ENCODE results near the gene PHC3.
"Not testable (repeated sequence)": the region's sequence is repeated elsewhere in the genome, so short reads cannot be mapped to it uniquely, and the experiment has no call there.

The PHC3 gene

DNA sequence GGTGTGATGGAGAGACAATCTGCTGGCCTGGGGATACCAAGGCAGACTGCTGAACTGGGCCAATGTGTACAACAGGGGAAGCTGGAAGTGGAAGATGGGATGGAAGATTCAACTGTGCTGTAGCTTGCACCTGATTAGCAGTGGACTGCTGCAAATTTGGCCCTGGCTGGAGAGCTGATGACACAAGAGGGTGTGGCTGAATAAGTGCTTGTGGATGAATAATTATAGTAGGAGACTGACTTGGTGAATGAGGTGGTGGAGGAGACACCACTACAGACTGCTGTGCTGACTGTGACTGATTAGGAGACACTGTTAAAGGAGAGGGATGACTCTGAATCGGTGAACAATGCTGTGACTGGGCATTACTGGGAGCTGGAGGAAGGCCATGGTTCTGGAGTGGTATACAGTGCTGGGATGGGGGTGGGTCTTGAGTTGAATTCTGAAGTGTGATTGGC is 52.5 kb downstream of the PHC3 start:
- no peak for DNase-seq (ENCODE audit: low read depth)

DNA sequence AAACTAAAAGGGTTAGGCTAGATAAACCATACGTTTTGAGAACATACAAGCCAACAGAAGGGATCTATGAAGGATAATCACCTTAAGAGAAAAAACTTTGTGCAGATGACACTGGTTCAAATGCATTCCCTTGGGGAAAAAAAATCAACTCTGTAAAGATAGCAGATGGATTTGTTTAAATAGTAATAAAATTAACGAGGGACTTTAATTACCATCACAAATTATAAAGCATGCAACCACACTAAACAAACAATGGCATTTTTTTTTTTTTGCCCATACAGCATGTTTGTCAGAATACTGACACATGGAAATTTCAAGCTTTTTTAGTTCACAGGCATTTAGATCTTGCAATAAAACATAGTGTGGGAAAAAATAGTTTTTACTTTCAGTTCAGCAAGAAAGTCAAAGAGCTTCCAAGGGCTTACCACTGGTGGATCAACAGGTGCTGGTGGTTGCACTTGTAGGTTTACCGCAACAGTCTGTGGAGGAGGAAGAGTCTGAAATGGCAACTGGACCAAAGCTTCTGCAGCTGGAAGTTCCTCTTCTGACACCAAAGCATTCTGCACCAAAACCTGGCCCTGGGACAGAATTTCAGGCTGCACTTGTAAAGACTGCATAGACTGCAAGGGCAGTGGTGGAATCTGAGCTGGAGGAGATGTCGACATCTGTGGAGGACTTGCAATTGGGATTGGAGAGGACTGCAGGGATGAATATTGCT is 53.1 kb downstream of the PHC3 start:
- DNase-seq (ENCODE audit: low read depth), result no peak

DNA sequence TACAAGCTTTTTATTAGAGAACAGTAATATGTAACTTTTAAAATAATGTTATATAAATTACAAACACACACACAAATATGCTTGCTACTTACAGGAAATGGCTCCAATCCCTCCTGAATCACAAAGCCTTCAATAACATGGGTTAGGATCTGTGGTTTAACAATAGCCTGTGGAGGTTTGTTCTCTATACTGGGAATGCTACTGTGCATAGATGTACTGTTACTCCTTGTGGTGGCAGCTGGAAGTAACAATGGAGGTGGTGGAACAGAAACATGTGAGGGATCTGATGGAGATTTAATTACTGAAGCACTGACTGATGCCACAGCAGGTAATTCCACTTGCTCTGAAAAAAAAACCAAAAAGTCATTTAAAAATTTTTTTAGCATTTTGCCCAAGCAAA is 64.4 kb downstream of the PHC3 start:
- DNase-seq (ENCODE audit: low read depth), result no peak

DNA sequence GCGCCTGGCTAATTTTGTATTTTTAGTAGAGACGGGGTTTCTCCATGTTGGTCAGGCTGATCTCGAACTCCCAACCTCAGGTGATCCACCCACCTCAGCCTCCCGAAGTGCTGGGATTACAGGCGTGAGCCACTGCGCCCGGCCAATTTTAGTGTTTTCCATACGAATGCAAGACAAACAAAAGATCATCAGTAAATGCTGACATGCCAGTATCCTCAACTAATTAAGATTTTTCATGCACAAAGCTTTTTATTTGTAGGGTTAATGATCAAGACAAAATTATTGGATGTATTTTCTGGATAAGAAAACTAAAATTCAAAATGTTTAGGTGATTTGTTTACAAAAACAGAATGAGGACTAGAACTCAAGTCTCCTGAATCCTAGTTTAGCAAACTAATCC is 67.4 kb downstream of the PHC3 start:
- not testable (repeated sequence) for DNase-seq (ENCODE audit: low read depth)

DNA sequence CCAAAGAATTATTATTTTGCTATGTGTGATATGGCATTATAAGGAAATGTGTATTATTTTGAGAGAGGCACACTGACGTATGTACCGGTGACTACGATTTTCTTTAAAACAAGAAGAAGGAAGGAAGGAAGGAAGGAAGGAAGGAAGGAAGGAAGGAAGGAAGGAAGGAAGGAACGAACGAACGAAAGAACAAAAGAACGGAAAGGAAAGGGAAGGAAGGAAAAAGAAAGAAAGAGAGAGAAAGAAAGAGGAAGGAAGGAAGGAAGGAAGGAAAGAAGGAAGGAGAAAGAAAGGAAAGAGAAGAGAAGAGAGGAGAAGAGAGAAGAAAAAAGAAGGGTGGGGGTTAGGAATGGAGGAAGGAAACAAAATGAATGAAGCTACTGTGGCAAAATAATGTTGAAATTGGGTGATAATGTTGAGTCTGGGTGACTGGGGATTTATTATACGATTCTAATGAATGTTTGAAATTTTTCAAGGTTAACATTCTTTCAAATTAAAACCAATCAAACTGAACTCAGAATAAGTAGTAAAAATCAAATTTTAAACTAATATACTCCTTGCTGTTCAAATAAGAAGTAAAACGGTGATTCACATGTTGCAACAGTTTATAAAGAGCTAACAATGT is 70.3 kb downstream of the PHC3 start:
- DNase-seq (ENCODE audit: low read depth), result no peak

DNA sequence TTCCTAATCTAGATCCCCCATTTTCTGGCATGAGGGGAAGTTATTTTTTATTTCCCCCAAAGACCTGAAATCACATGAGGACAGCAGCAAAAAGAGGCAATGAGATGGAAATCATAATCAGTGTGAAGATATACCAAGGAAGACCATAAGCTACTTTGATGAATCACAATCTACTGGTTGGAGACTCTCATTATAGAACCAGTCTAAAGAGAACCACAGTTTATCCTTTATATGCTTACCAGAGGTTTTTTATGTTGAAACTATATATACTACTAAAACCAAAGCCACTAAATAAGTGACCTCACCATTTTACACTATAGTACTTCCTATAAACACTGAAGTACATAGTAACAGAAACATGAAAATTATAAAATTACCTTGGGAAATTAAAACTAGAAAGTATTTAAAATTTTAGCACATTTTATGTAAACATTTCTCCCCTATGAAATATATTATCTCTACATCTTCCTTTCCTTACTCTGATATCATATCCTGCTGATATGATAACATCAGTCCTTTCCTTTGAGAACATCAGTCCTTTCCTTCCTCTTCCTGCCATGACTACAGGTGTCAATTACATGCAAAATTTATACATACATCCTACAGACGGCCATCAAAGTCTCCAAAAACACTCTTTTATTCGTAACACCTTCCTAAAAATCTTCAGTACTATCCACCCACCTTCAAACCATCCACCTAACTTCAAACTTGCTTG is 71.8 kb downstream of the PHC3 start:
- DNase-seq (ENCODE audit: low read depth), result no peak

DNA sequence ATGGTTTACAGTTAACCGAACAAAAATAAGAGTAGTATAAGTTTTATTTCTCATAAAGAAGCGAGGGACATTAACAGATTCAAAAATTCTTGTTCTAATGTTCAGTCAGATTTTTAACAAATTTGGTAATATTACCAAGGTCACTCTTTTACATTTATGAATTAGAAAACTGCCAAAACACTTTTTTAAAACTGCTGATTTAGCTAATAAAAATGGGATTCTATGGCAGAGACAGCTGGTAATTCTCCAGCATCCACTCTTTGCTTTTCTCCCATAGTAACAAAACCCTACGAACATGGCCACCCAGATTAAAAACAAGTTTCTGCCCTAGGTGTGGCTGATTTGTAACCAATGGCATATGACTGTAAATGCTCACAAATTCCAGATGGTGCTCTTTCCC is 72.6 kb downstream of the PHC3 start:
- DNase-seq (ENCODE audit: low read depth), result no peak

DNA sequence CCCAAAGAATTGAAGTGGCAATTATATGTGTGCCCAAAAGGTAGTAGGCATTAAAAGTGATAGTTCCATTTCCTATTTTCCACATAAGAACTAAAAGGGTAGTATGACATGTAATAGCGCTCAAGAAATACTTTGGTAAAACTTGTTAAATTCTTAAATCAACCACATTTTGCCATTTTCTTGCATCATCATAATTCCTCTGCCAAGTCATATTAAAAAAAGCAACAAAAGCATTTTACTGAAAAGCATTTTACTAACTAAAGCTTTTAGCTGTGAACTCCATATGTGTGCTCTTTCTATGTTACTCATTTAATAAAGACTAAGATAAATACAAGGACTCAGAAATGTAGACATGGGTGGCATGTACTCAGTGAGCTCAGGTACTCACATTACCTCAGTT is 73.6 kb downstream of the PHC3 start:
- DNase-seq (ENCODE audit: low read depth), result no peak

DNA sequence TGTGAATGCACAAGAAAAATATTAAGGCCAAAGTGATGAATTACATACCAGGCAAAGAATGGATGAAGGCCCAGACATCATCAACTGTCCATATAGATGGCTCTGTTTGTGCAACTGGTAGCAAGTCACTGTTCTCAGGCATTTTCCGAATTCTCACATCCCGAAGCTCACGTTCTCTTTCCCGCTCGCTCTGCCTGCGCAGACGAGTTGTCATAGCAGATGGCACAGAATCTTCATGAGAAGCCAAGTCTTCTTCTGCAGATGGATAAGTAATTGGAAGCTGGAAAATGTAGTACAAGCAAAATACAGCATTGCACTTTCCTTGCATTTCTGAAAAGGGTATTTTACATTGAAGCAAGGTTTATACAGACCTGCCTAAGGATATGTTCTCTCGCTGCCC is 79.1 kb downstream of the PHC3 start:
- no peak for DNase-seq (ENCODE audit: low read depth)

DNA sequence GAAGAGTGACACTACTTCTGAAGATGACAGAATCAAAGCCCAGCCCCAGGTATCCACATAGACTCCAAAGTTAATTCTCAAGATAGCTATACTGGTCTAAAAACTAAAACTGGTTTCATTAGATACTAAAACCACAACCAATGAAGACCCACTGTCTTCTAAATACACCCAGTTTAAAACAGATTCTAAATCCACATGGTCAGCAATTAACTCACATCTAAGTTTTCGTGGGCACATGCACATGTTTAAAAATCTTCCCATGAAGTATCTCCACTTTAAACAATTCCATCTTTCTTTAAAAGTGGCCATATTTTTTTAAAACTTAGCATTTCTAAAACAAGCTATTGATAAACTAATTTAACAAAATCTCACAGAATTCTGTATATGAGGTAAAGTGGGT is 80.6 kb downstream of the PHC3 start:
- no peak for DNase-seq (ENCODE audit: low read depth)

DNA sequence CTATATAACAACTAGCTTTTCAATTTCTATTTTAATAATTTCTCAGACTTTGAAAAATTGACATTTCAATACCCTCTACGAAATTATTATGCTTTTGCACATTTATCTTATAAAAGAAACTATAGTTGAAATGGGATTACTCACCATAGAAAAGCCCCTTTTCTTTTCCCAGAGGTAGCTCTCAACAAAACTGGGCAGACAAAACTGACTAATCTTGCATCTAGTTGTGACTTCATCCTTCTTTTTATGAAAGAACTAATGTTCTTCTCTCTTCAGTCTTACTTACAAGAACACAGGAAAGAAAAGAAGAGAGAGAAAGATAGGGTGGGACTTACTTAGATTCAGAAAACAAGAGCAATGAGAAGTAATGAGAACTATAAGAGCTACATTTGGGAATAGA is 82.8 kb downstream of the PHC3 start:
- DNase-seq (ENCODE audit: low read depth), result no peak

DNA sequence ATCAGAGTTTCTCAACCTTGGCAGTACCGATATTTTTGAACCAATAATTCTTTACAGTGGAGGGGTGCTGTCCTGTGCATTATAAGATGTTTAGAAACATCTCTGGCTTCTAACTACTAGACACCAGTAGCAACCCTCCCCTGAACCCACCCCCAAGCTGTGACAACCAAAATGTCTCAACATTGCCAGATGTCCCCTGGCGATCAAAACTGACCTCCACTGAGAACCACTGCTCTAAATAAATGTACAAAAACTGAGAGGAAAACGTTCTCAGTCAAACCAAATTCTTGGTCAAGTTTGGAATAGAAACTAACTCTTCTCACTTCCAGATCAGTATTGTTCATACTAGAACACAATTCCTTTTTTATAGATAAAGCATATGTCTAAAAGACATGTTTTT is 85.2 kb downstream of the PHC3 start:
- no peak for DNase-seq (ENCODE audit: low read depth)

DNA sequence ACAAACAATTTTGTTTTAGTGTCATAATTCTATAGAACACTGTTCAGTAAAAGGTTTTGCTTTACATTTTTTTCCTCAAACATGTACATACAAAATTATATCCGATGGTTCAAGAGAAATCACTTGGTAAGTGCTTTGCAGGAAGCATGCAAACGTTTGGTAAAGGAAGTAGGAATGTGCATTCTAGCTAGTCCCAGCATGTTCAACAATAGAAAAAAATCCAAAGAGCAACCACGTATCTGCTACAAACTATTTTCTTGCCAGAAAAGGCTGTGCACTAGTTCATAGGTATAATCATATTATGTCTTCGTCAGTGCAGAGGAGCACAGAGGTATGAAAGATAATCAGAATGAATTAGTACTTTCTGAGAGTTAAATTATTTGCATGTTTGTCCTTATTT is 85.8 kb downstream of the PHC3 start:
- no peak for DNase-seq (ENCODE audit: low read depth)

DNA sequence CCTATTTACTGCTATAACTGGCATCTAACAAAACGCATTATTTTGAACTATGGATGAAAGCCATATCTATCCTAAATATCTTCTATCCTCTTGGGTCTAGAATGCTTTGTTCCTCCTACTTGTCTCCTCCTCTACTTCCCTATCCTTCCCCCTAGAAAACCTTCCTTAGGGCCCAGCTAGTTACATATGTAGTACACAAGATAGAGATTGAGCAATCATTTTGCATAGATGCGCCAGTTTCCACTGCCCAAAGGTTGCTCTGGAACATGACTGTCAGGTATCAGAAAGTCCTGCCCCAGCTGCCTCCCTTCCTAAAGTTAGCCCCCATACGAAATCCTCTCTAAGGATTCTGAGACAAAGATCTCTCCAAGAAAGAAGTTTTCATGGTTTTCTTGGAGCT is 88.6 kb downstream of the PHC3 start:
- no peak for DNase-seq (ENCODE audit: low read depth)

DNA sequence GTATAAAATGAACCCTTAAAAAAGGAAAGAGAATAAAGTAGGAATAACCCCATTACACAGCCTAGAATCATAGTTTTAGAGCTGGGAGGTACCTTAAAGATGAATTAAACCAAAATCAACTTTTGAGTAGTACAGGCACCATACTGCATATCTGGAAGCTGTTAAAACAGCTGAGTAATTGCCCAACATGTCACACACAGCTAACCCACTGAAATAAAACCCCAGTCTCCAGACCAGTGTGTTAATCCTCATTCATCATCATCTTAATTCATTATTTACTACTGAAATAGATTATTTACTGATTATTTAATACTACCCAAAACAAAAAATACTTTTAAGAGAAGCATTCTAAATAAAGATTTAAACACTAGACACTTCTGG is 90.9 kb downstream of the PHC3 start:
- DNase-seq (ENCODE audit: low read depth), result no peak

DNA sequence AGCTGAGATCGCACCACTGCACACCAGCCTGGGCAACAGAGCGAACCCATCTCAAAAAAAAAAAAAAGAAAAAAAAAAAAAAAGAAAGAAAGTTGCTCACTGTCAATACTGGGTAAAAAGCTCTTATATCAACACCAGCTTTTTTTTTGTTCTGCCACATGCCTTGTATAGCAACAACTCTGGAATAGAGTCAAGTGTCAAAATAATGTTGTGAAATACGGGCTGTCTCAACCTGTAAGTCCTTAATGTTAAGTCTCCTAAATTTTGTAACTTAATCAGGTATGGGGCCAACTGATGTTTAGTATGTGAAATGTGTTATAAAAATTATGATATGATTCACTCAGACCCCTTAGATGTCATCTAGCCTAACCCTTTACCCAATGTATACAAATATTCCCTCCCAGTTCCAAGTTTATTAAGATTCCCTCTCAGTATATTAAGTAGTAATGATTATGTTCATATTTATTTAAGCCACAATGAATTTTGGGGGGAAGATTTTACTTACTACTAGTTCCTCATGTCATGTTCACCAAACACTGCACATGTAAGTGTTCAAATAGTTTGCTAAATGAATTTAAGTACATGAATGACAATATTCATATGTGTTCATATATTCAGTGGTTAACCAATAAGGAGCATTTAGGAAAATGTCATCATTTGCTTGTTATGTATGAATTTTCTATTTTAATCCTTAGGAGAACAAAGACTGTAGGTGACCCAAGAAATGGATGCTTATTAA is 91.5 kb downstream of the PHC3 start:
- no peak for DNase-seq (ENCODE audit: low read depth)

DNA sequence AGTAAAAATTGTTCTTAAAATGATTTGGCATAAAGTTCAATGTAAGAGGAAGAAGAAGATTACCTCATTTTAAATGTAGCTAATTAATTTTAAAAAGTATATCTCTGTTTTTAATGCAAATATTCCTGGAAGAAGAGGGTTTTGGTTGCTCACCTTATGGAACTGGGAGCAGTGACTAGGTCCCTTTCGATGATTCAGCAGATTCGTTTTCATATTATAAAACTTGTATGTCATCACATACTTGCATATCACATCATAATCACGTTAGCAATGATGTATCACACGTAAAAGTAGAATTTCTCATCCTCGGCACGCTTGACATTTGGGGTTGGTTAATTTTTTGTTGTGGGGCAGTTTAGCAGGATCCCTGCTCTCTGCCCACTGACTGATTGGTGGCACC is 96.1 kb downstream of the PHC3 start:
- no peak for DNase-seq (ENCODE audit: low read depth)

DNA sequence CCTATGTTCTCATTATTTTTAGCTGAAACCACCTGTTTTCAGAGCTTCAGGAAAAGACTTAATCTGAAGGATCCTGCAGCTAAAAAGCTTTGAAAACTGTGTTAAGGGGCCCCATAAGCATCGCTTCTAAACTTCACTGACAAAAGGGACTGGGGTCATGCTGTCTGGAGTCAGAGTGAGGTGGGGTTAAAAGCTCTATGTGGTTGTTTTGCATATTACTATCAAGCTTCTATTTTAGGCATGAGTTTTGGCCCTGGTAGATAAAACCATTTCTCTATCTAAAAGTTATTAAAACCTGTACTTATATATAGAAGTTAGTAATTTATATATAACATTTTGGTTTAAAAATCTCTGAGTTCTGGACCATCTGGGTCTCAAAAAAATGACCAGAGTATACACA is 98.2 kb downstream of the PHC3 start:
- DNase-seq (ENCODE audit: low read depth), result no peak

DNA sequence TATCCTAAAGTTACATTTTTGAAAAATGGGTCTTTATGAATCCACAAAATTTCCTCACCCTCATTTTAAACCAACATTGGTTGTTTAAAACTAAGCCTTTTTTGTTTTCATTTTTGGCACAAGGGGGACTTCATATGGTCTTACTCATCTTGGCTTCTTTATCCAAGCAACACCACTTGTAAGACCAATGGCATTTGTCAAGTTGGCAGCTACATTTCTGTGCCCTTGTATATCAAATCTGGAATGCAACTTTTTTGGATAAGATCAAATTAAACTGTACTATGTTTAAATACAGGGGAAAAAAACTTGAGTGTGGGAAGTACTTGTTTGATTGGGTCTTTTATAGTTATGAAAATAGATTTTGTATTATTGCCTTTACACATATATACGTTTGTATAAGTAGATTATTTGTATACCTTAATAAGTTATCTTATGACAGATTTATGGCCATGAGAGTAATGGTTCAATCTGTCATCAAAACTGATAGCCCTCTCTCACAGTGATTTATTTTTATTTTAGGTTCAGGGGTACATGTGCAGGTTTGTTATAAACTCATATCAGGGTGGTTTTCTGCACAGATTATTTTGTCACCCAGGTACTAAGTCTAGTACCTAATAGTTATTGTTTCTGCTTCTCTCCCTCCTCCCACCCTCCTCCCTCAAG is 100.3 kb downstream of the PHC3 start:
- no peak for DNase-seq (ENCODE audit: low read depth)

DNA sequence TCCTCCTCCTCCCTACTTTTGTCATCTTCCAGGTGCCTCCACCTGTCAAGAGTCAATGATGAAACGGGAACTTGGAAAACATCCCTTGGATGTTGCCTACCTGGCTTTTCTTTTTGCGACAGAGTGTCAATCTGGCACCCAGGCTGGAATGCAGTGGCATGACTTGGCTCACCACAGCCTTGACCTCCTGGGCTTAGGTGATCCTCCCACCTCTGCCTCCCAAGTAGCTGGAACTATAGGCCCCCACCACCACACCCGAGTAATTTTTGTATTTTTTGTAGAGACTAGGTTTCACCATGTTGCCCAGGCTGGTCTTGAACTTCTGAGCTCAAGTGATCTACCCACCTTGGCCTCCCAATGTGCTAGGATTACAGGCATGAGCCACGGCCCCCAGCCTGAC is 100.9 kb downstream of the PHC3 start:
- DNase-seq (ENCODE audit: low read depth), result no peak

DNA sequence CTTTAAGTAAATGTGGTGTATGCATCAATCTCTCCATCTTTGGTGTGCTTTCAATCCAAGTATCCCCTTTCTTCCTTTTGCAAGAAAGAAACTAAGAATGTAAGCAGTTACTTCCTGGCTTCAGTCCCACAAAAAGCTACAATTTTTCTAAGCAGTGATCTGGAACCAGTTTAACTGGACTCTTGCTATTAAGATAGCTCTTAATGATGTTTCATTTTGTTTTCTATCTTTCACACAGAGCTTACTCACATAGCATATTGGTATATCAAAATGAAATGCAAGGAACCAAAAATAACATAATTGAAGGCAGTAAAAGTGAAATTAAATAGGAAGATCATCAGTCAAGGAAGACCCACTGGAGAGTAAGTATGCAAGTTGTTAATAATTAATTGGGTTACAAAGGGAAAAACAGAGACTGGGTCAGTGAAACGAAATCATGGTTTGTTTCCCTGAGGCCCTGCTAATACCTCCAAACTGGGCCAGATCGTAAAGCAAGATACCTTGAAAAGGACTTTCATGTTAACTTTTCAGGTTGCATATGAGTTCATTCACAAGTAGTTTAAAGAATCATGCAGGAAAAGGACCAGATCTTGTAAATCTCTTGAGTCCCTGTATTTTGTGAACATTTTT is 101.9 kb downstream of the PHC3 start:
- no peak for DNase-seq (ENCODE audit: low read depth)
